Activated T-helper 2 cell treated with anti-CD3 and anti-CD28 coated beads, Interferon-gamma antibody, Interleukin-2, Interleukin-4, amounts not matched to agents 10 μg/mL and 5 μg/mL and 100 μg/mL, durations not matched to agents 14 hours and 24 hours and 36 hours (primary cell): ENCODE measurements around the gene DQX1. TPM values are rescaled to one million over a fixed set of nuclear protein-coding genes. Genes with fewer than 3 reads are reported as not detected.
"Not testable (repeated sequence)": the region's sequence is repeated elsewhere in the genome, so short reads cannot be mapped to it uniquely, and the experiment has no call there.

Experiments used
- DNase-seq: peaks from one replicate; pipeline ENCODE4 v3.0.0; 2021; ENCODE audit warnings: low spot score
- H3K27ac Mint-ChIP-seq: one replicate; pipeline ENCODE4 v1.8.0; 2021; ENCODE audit warnings: mixed read lengths
- H3K27me3 Mint-ChIP-seq: one replicate; pipeline ENCODE4 v1.8.0; 2021; ENCODE audit warnings: low read depth, mixed read lengths
- H3K36me3 Mint-ChIP-seq: one replicate; pipeline ENCODE4 v1.8.0; 2021; ENCODE audit warnings: low read depth, mixed read lengths
- H3K4me1 Mint-ChIP-seq: one replicate; pipeline ENCODE4 v1.8.0; 2021; ENCODE audit warnings: low read depth, mixed read lengths
- H3K4me3 Mint-ChIP-seq: one replicate; pipeline ENCODE4 v1.8.0; 2021; ENCODE audit warnings: low read depth, mild to moderate bottlenecking, moderate library complexity, mixed read lengths
- H3K9me3 Mint-ChIP-seq: one replicate; pipeline ENCODE4 v1.8.0; 2021; ENCODE audit warnings: mixed read lengths
- intact Hi-C: fragments of 100-400 bp; cut with micrococcal nuclease; formaldehyde crosslinking; loops from one replicate; pipeline ENCODE4 v1.15.1; 2023
- total RNA-seq: library from RNA; stranded (reverse); gene quantifications from 2 replicates; pipeline ENCODE4 v1.2.3, GENCODE V29; 2022

DQX1 gene
- total RNA-seq, 1 donor from 2014 or later: 0.94 TPM

DNA sequence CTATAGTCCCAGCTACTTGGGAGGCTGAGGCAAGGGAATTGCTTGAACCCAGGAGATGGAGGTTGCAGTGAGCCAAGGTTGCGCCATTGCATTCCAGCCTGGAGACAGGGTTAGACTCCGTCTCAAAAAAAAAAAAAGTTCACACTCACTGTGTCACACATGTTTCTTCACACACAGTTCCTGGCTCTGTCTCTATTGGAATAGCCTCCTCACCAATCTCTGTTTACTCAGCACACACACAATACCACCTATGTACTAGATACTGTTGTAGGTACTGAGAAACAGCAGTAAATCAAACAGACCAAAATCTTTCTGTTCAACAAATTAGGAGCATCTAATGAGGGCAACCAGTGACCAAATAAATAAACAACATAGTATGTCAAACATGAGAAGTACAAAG is 39.9 kb downstream of the DQX1 start:
- no peak overlapping the region for H3K4me3 Mint-ChIP-seq
- H3K36me3 Mint-ChIP-seq: peaks cover 36% of the 10 kb centered on the region
- no peak overlapping the region for H3K27ac Mint-ChIP-seq
- peaks cover 18% of the 10 kb centered on the region for H3K4me1 Mint-ChIP-seq
- intact Hi-C loops: no loop called here
- no peaks in the 10 kb centered on the region for H3K27me3 Mint-ChIP-seq
- DNase-seq: no peak
- H3K9me3 Mint-ChIP-seq: no peaks in the 10 kb centered on the region

DNA sequence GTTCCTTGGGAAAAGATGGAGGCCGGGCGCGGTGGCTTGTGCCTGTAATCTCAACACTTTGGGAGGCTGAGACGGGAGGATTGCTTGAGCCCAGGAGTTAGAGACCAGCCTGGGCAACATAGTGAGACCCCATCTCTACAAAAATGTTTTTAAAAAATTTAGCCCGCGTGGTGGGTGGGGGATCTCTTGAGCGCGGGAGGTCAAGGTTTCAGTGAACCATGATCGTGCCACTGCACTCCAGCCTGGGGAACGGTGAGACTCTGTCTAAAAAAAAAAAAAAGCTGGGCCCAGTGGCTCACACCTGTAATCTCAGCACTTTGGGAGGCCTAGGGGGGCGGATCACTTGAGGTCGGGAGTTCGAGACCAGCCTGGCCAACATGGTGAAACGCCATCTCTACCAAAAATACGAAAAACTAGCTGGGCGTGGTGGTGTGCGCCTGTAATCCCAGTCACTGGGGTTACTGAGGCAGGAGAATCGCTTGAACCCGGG is 42.3 kb downstream of the DQX1 start:
- H3K27me3 Mint-ChIP-seq, DNase-seq, H3K9me3 Mint-ChIP-seq: not testable (repeated sequence)
- Mint-ChIP-seq H3K36me3 (peaks cover 39% of the 10 kb centered on the region), H3K27ac (peak overlapping the region; percentile 99), H3K4me3 (peak overlapping the region; percentile 99), H3K4me1 (peaks cover 26% of the 10 kb centered on the region)
- intact Hi-C loops: loop anchor here (1.0 to 2.0 kb wide), 5 partner anchors 11 to 104 kb away; partner anchors contain the start of genes AUP1, HTRA2, LBX2 and MRPL53

DNA sequence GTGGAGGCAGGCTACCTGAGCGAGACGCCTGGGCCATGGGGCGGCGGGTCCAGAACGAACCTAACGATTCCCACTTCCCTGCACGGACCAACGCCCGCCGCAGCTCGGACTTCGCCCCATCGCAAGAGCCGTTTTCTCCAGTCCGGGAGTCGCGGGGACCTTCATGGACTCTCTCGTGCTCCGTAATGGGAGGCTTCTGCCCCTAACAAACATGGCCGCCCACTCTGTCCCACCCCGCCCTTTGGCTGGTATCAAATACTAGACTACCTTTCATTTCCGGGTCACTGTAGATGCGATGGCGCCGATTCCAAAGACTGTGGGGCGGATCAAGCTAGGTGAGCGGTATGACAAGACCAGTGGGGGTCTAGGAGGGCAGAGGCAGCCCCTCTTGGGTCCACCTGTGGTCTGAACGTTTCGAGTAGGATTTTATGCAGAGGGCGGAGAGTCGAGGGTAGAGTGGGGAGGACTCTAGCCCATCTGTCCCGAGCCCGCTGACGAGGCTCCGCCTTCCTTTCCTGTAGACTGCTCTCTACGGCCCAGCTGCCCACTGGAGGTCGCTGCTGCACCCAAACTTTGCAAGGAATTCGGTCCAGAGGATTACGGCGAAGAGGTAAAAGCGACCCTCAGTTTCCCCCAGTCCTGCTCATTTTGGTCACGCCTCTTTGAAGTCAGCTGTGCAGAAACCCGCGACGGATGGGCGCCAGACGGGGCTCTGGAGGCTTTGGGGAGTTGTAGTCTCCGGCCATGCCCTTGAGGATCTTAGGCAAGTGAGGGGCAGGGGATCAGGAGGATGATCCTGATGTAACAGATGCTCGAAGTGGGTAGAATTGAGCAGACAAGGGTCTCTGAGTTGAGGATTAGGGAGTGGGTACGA is 43.0 kb downstream of the DQX1 start, which contains the start of the genes CCDC142 and TTC31:
TSS of gene CCDC142 (minus strand) at position 198 of the 874 bp plus-strand sequence. CDS start at position 37, 161 bp downstream.
TSS of gene TTC31 (plus strand) at position 281 of the 874 bp plus-strand sequence. CDS start at position 296, 15 bp downstream.
- Mint-ChIP-seq H3K4me3 (peak within 1 kb of the TSS; percentile 99), H3K27me3 (no peaks in the 10 kb centered on the region), H3K4me1 (peaks cover 26% of the 10 kb centered on the region), H3K27ac (peak within 1 kb of the TSS; percentile 99), H3K9me3 (no peaks in the 10 kb centered on the region), H3K36me3 (peaks cover 39% of the 10 kb centered on the region)
- intact Hi-C loops: loop anchor here (1.0 to 2.0 kb wide), 5 partner anchors 11 to 104 kb away; partner anchors contain the start of genes AUP1, HTRA2, LBX2 and MRPL53
- peak; percentile 91 for DNase-seq

DNA sequence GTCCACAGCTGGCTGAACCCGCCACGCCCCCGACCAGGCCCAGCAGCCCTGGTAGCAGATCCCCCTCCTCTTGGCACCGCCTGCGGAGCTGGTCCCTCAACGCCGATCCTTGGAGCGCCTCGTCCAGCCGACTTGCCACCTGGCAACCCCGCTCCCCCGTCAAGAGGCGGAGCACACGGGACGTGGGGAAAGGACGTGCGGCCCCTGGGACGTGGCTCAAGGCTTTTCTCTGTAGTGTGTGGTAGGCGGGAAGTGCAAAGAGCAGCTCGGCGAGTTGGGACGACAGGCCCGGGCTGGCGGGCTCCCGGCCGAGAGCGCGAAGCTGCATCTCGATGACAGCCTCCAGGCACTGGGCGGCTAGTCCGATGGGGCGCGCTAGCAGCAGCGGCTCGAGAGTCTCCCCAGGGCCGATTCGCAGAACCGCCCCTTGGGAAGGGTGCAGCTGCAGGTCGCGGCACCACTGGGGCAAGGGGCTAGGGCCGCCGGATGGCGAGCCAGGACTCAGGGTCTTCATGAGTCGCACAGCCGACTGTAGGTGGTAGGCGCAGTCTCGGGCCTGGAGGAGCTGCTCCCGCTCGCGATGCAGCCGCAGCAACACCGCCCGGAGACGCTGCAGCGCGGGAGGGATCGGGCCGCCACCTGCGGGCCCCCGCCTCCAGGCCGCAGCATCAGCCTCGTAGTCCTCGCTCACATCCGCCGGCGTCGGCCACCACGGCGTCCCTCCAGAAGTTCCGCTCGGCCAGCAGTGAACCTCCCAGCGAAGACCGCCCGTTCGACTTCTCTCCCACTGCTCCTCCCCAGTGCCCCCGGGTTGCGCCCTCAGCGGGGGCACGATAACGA is 43.9 kb downstream of the DQX1 start:
- intact Hi-C loops: loop anchor here (2.0 kb wide), 1 partner anchor 17 kb away; the partner anchor contains the start of gene LBX2
- Mint-ChIP-seq H3K4me1 (peaks cover 26% of the 10 kb centered on the region), H3K27ac (peak overlapping the region; percentile 99), H3K9me3 (no peaks in the 10 kb centered on the region), H3K36me3 (peaks cover 44% of the 10 kb centered on the region), H3K27me3 (no peaks in the 10 kb centered on the region), H3K4me3 (peak overlapping the region; percentile 99)
- DNase-seq: peak; percentile 60

DNA sequence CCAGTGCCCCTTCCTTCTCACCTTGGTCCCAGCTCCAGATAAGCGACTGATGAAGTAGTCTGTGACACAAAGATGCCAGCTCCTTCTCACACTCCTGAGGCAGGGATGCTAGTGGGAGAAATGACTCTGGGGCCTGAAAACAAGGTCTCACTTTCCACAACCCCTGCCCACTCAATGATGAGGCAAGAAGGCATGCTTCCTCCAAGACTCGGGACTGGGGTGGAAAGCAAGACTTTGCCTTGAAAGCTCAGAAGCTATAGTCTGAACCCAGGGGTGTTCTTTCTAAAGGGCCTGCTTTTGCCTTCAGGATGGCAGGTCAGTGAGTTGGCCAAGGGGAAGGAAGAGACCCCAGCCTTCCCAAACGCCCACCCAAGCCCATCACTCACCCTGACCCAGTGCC is 44.6 kb downstream of the DQX1 start:
- peaks cover 45% of the 10 kb centered on the region for H3K36me3 Mint-ChIP-seq
- no peak overlapping the region for H3K27ac Mint-ChIP-seq
- H3K9me3 Mint-ChIP-seq: no peaks in the 10 kb centered on the region
- H3K4me3 Mint-ChIP-seq: peak overlapping the region; percentile 99
- H3K4me1 Mint-ChIP-seq: peaks cover 23% of the 10 kb centered on the region
- intact Hi-C loops: no loop called here
- no peaks in the 10 kb centered on the region for H3K27me3 Mint-ChIP-seq
- DNase-seq: no peak

DNA sequence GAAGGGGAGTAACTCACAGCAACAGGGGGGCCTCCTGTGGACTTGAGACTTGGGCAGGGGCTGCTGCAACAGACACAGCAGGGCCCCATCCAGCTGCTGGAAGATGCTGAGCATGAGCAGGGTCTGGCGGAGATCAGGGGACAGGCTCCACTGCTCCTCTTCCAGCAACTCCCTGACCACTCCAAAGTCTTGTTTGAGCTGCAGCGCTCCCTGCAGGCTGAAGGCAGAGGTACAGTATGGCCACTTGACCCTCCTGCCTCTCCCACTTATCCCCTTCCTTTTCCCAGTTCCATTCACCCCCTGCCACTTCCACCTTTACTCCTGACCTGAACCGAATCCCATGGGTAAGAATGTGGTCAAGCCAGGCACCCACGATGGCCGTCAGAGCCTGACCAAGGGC is 51.1 kb downstream of the DQX1 start:
- H3K36me3 Mint-ChIP-seq: peaks cover 58% of the 10 kb centered on the region
- peaks cover 25% of the 10 kb centered on the region for H3K4me1 Mint-ChIP-seq
- no peaks in the 10 kb centered on the region for H3K9me3 Mint-ChIP-seq
- no peak overlapping the region for H3K27ac Mint-ChIP-seq
- intact Hi-C loops: no loop called here
- H3K4me3 Mint-ChIP-seq: no peak overlapping the region
- no peaks in the 10 kb centered on the region for H3K27me3 Mint-ChIP-seq
- no peak for DNase-seq

DNA sequence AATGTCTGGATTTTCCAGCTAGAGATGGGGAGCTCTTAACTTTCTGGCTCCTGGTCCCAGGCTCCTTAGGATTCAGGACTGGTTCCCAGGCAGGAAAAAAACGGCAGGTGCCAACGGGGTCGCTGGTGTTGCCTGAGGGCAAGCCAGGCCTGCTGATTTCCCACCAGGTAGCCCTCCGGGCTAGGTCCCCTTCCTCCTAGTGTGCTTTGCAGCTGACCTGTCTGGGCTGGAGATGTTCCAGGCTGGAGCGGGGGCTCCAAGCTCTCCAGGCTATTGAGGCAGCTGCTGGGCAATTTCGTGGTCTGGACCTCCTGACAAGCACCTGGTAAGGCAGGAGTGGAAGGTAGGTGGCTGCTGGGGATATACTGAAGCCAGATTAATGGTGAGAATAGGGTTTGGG is 51.5 kb downstream of the DQX1 start:
- Mint-ChIP-seq H3K27me3 (no peaks in the 10 kb centered on the region), H3K36me3 (peaks cover 57% of the 10 kb centered on the region), H3K4me3 (peak overlapping the region; percentile 39), H3K27ac (no peak overlapping the region), H3K4me1 (peaks cover 27% of the 10 kb centered on the region), H3K9me3 (no peaks in the 10 kb centered on the region)
- intact Hi-C loops: no loop called here
- DNase-seq: no peak

DNA sequence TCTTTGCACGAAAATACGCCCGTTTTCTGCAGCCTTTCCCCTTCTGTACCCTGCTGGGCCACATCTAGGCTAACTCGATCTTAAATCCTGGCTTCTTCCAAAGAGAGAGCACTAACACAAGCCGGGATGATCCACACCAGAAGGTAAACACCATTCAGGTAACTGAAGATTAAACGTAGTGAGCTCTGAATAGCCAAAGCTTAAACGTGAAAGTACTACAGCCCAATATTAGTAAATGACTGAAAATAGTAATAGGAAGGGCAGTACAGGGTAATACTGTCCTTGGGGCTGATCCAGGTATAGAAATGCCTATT is 53.1 kb downstream of the DQX1 start:
- intact Hi-C loops: loop anchor here (1.0 kb wide), 2 partner anchors 10 to 15 kb away; partner anchors contain the start of genes TTC31 and WBP1
- no peaks in the 10 kb centered on the region for H3K9me3 Mint-ChIP-seq
- peaks cover 25% of the 10 kb centered on the region for H3K4me1 Mint-ChIP-seq
- H3K4me3 Mint-ChIP-seq: peak overlapping the region; percentile 97
- no peaks in the 10 kb centered on the region for H3K27me3 Mint-ChIP-seq
- DNase-seq: no peak
- peak overlapping the region; percentile 98 for H3K27ac Mint-ChIP-seq
- peaks cover 52% of the 10 kb centered on the region for H3K36me3 Mint-ChIP-seq

DNA sequence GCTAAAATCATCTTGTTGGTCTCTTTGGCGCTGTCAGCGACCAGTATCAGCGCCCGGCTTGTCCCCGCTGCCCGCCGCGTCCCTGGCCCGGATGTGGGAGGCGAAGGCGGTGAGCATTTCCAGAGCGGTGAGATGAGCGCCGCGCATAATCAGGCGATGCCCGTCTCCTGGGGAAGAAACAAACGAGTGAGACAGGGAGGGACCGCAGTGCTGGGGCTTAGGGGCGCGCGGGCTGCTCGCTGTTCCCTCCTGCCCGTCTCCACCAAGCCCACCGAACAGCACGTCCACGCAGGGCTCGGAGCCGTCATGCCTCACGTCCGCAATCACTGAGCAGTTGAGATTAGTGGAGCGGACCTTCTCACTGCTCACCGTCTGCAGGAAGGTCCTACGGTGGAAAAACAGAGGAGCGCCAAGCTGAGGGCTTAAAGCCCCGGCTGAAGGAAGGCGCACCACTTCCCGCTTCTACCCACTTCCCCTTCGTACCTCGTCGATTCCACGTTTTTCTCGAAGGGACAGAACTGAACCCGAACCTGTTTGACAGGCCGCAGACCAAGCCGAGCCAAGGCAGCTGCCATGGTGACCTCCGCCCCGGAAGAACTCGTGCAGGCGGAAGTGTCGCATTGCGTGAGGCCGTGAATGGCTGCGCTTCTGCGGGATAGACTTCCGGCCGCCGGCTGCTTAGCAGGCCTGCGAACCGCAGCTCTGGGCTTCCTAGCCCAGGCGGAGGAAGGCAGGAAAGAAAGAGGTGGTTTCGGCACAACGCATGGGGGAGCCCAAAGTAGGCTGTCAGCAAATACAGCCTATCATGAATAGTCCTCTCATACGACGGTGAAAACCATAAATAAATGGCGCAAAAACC is 53.7 kb downstream of the DQX1 start, which contains the start of gene MRPL53:
TSS of gene MRPL53 (minus strand) at position 595 of the 859 bp plus-strand sequence. CDS start at position 575, 20 bp downstream.
- Mint-ChIP-seq H3K27me3 (no peaks in the 10 kb centered on the region), H3K27ac (peak within 1 kb of the TSS; percentile 98), H3K4me3 (peak within 1 kb of the TSS; percentile 97), H3K36me3 (peaks cover 48% of the 10 kb centered on the region), H3K4me1 (peaks cover 25% of the 10 kb centered on the region), H3K9me3 (no peaks in the 10 kb centered on the region)
- intact Hi-C loops: loop anchor here (1.0 kb wide), 2 partner anchors 11 to 14 kb away; partner anchors contain the start of genes TTC31 and WBP1
- peak; percentile 95 for DNase-seq

DNA sequence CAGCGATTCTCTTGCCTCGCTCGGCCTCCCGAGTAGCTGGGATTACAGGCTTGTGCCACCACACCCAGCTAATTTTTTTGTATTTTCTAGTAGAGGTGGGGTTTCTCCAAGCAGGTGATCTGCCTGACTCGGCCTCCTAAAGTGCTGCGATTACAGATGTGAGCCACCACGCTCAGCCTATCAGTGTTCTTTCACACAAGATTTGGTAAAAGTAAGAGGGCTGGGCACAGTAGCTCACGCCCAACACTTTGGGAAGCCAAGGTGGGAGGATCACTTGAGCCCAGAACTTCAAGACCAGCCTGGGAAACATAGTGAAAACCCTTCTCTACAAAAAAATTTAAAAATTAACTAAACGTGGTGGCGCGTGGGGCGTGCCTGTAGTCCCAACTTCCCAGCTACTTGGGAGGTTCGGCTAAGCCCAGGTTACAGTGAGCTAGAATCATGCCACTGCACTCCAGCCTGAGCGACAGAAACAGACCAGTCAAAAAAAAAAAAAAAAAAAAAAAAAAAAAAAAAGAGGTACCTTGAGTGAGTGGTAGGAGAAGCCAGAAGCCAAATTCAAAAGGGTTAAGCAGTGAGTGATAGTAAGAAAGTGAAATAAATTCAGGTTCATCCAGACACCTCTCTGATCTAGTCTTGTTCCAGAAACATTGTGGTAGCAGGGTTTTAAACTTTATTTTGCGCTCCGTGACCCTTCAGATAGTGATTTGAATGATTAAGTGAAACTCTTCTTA is 54.5 kb downstream of the DQX1 start:
- Mint-ChIP-seq H3K36me3 (peaks cover 41% of the 10 kb centered on the region), H3K4me1 (peaks cover 25% of the 10 kb centered on the region), H3K9me3 (no peaks in the 10 kb centered on the region), H3K4me3 (peak overlapping the region; percentile 97), H3K27me3 (no peaks in the 10 kb centered on the region), H3K27ac (peak overlapping the region; percentile 98)
- intact Hi-C loops: loop anchor here (1.0 kb wide), 2 partner anchors 12 to 13 kb away; partner anchors contain the start of genes TTC31 and WBP1
- DNase-seq: no peak

DNA sequence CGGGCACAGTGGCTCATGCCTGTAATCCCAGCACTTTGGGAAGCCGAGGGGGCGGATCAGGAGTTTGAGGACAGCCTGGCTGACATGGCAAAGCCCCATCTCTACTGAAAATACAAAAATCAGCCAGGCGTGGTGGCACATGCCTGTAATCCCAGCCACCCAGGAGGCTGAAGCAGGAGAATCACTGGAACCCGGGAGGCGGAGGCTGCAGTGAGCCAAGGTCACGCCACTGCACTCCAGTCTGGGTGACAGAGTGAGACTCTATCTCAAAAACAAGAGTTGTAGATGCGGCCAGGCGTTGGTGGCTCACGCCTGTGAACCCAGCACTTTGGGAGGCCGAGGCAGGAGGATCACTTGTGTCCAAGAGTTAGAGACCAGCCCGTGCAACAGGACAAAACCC is 55.3 kb downstream of the DQX1 start:
- H3K27me3 Mint-ChIP-seq, intact Hi-C loops, H3K9me3 Mint-ChIP-seq, DNase-seq: not testable (repeated sequence)
- peaks cover 38% of the 10 kb centered on the region for H3K36me3 Mint-ChIP-seq
- peak overlapping the region; percentile 73 for H3K27ac Mint-ChIP-seq
- peaks cover 25% of the 10 kb centered on the region for H3K4me1 Mint-ChIP-seq
- peak overlapping the region; percentile 73 for H3K4me3 Mint-ChIP-seq
